Measurements from ENCODE around the gene BCR. TPM values are rescaled to one million over a fixed set of nuclear protein-coding genes. Genes with fewer than 3 reads are reported as not detected.

Gene BCR
- total and polyA plus RNA-seq, 9 donors, result 7.1 to 44.6 (median 35.6) TPM

- no peak for TF ChIP-seq CTCF (IDR thresholded peaks at IDR 0.05)
- H3K4me1 ChIP-seq (ENCODE audit: insufficient read depth), result peaks cover 10% of the 10 kb centered on the region
- H3K9me3 ChIP-seq, result no peaks in the 10 kb centered on the region
- intact Hi-C loops (cut with DNase I), result no loop called here
- no peak overlapping the region for H3K4me3 ChIP-seq
- WGBS, 3 donors, result 81 to 86% (median 86%) methylated on average over 13 of the region's 13 CpGs
- H3K27me3 ChIP-seq, result no peaks in the 10 kb centered on the region
- no peak overlapping the region for H3K27ac ChIP-seq
- peak in 1 of 5 donors; percentile 14 for DNase-seq
- no peaks in the 10 kb centered on the region for H3K36me3 ChIP-seq
These were observed 60.5 kb downstream of the BCR start for GRCh38 chr22:23240639-23241389.

- Histone ChIP-seq H3K27ac (no peak overlapping the region), H3K4me1 (ENCODE audit: insufficient read depth) (peaks cover 10% of the 10 kb centered on the region)
These were observed 61.5 kb downstream of the BCR start for GRCh38 chr22:23241562-23242472.

GRCh38 chr22:23242473-23243001 is 62.2 kb downstream of the BCR start:
- WGBS, 3 donors, result 75 to 81% (median 77%) methylated on average over 10 of the region's 10 CpGs
- intact Hi-C loops (cut with DNase I), result no loop called here
- Histone ChIP-seq H3K9me3 (no peaks in the 10 kb centered on the region), H3K27ac (no peak overlapping the region), H3K27me3 (no peaks in the 10 kb centered on the region), H3K4me3 (no peak overlapping the region), H3K4me1 (ENCODE audit: insufficient read depth) (peaks cover 6% of the 10 kb centered on the region), H3K36me3 (no peaks in the 10 kb centered on the region)
- no peak for DNase-seq
- TF ChIP-seq EP300 (IDR thresholded peaks at IDR 0.05) (no peak), CTCF (IDR thresholded peaks at IDR 0.05) (no peak), POLR2A (IDR thresholded peaks at IDR 0.05) (no peak)

More at GRCh38 chr22:23241562-23242472, 61.5 kb downstream of the BCR start:
- Histone ChIP-seq H3K9me3 (no peaks in the 10 kb centered on the region), H3K27me3 (no peaks in the 10 kb centered on the region), H3K4me3 (no peak overlapping the region), H3K36me3 (no peaks in the 10 kb centered on the region)
- TF ChIP-seq POLR2A (IDR thresholded peaks at IDR 0.05) (no peak), EP300 (IDR thresholded peaks at IDR 0.05) (no peak), CTCF (IDR thresholded peaks at IDR 0.05) (no peak)
- intact Hi-C loops (cut with DNase I), result no loop called here
- DNase-seq, result no peak
- WGBS, 3 donors, result 81 to 87% (median 85%) methylated on average over 8 of the region's 8 CpGs

GRCh38 chr22:23243006-23243573 is 62.8 kb downstream of the BCR start:
- Histone ChIP-seq H3K4me3 (no peak overlapping the region), H3K9me3 (no peaks in the 10 kb centered on the region), H3K36me3 (no peaks in the 10 kb centered on the region), H3K27me3 (no peaks in the 10 kb centered on the region), H3K4me1 (ENCODE audit: insufficient read depth) (peaks cover 2% of the 10 kb centered on the region), H3K27ac (no peak overlapping the region)
- 69 to 75% (median 71%) methylated on average over 8 of the region's 8 CpGs for WGBS, 3 donors
- TF ChIP-seq POLR2A (IDR thresholded peaks at IDR 0.05) (no peak), CTCF (IDR thresholded peaks at IDR 0.05) (no peak), EP300 (IDR thresholded peaks at IDR 0.05) (no peak)
- intact Hi-C loops (cut with DNase I), result no loop called here
- no peak for DNase-seq
